BE2C (cell line): Measurements from ENCODE around the gene DDC.

Experiments
- DNase-seq: peaks from one replicate; pipeline ENCODE4 v3.0.0-alpha.2; 2020
- H3K27me3 ChIP-seq: fragments of 250-450 bp; sonication (Bioruptor Pico); 2 replicates; pipeline ENCODE4 v1.5.1; 2020; ENCODE audit warnings: mild to moderate bottlenecking
- H3K36me3 ChIP-seq: fragments of 250-450 bp; sonication (Bioruptor Pico); 2 replicates; pipeline ENCODE4 v1.5.1; 2020; ENCODE audit warnings: mild to moderate bottlenecking
- H3K4me1 ChIP-seq: fragments of 250-450 bp; sonication (Bioruptor Pico); 2 replicates; pipeline ENCODE4 v1.5.1; 2020
- H3K4me3 ChIP-seq: 2 replicates; pipeline ENCODE4 v1.5.1; 2011; ENCODE audit warnings: low read depth, low read length
- H3K9me3 ChIP-seq: fragments of 250-450 bp; sonication (Bioruptor Pico); 2 replicates; pipeline ENCODE4 v1.5.1; 2020
- CTCF ChIP-seq: IDR thresholded peaks from 2 replicates; pipeline ENCODE4 v1.5.1; 2012; ENCODE audit warnings: mild to moderate bottlenecking, low read depth, low read length

Gene DDC

DNA sequence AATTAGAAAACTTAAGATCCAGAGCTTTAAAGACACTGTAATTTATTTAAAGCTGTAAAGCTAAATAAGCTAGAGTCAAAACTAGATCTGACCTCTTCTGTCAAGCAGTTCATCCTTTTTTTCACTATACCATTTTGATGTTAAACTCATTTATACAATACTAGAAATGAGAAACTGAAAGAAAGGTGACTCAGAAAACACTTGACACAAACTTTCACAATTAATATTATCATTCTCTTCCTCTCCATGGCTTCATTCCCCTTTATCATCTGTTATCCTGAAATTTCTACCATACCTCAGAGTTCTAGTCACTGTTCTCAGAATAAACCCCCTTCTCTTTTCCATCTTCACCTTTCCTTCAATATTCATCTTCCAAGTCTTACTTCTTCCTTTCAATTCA, 116.4 kb downstream of the DDC start:
- Histone ChIP-seq H3K4me3 (peak overlapping the region; percentile 70), H3K27me3 (no peaks in the 10 kb centered on the region), H3K36me3 (peaks cover 34% of the 10 kb centered on the region), H3K9me3 (no peaks in the 10 kb centered on the region), H3K4me1 (no peaks in the 10 kb centered on the region; the same call in 1 of the 2 replicates)
- no peak for DNase-seq
- TF ChIP-seq CTCF: no peak

DNA sequence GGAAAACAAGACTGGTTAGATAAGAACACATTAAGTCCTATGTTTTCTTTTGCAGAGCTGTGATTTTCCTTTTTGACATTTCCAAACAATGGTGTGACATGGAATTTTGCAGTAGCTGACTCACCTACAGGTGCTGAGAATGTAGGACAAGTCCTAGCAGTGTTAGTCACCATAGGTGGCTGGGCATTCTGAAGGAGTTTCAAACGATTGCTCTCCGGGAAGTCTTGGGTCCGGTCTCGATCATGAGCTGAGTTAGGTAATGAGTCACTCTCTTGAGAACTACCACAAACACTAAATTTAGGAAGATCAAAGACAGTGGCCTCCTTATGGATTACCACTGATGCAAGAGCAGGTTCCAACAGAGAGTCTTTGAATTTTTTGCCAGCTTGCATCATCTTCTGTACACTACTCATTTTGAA, 118.7 kb downstream of the DDC start:
- TF ChIP-seq CTCF: no peak
- Histone ChIP-seq H3K4me1 (no peaks in the 10 kb centered on the region; the same call in 1 of the 2 replicates), H3K4me3 (no peak overlapping the region), H3K27me3 (no peaks in the 10 kb centered on the region), H3K9me3 (no peaks in the 10 kb centered on the region), H3K36me3 (peaks cover 39% of the 10 kb centered on the region)
- DNase-seq: no peak

GRCh38 chr7:50436133-50436806, 128.9 kb downstream of the DDC start:
- Histone ChIP-seq H3K4me3 (no peak overlapping the region), H3K4me1 (no peaks in the 10 kb centered on the region), H3K9me3 (no peaks in the 10 kb centered on the region), H3K36me3 (peaks cover 18% of the 10 kb centered on the region), H3K27me3 (no peaks in the 10 kb centered on the region)
- DNase-seq: no peak
- TF ChIP-seq CTCF: no peak

- no peaks in the 10 kb centered on the region for H3K27me3 ChIP-seq
- no peak for TF ChIP-seq CTCF
- no peaks in the 10 kb centered on the region for H3K36me3 ChIP-seq
- H3K4me1 ChIP-seq: no peaks in the 10 kb centered on the region
- no peak overlapping the region for H3K4me3 ChIP-seq
- no peaks in the 10 kb centered on the region for H3K9me3 ChIP-seq
- DNase-seq: no peak
Observed at GRCh38 chr7:50431722-50432305, 133.4 kb downstream of the DDC start.

DNA sequence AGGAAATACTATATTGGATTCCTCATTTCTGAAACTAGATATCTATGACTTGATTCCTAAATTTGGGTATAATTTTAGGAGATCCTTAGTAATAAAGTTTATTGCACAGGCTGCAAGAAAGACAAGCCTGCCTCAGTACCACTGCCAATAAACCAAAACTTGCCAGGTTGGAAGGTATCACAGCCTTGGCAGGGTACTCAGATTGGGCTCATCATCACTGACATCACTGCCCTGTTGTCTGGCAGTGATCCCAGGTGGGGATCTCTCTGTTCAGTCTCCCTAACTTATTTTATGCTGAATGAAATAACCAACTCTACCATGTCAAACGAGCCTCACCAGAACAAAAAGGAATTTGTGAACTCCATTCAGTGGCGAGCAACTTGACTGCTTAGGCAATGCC, 133.9 kb downstream of the DDC start:
- TF ChIP-seq CTCF: no peak

DNA sequence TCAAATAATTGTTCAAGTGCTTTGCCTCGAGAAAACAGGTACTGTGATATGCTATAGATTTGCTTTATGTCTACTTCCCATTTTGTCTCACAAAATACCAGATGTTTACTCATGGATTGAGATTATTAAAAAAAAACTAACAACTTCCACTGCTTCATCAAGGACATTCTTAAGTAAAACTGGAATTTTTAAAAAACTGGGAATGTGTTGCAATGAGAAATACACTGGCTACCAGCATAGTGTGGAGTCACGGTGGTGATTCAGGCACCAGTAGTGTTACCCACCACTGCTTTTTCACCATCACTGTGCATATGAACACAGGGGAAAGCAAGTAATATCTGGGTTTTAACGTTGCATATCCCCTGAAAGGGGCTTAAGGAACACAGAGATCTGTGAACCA, 136.3 kb downstream of the DDC start:
- TF ChIP-seq CTCF: no peak
- Histone ChIP-seq H3K4me3 (no peak overlapping the region), H3K4me1 (peaks cover 5% of the 10 kb centered on the region; the same call in 1 of the 2 replicates), H3K36me3 (no peaks in the 10 kb centered on the region), H3K9me3 (no peaks in the 10 kb centered on the region), H3K27me3 (no peaks in the 10 kb centered on the region)
- DNase-seq: no peak

More for the DNA sequence above, 133.9 kb downstream of the DDC start:
- DNase-seq: no peak
- Histone ChIP-seq H3K36me3 (no peaks in the 10 kb centered on the region), H3K9me3 (no peaks in the 10 kb centered on the region), H3K4me1 (no peaks in the 10 kb centered on the region), H3K4me3 (no peak overlapping the region), H3K27me3 (no peaks in the 10 kb centered on the region)
